Esophagus squamous epithelium (tissue), 4 donors: ENCODE results near the gene GJA10.
"Not testable (repeated sequence)": the region's sequence is repeated elsewhere in the genome, so short reads cannot be mapped to it uniquely, and the experiment has no call there.

Experiments
- POLR2A ChIP-seq, 4 donors: fragments of 450-650 bp; IDR thresholded peaks; one replicate each; pipeline ENCODE4 v1.6.1; 2017; ENCODE audit warnings: antibody characterized with exemption in 4 of 4, mild to moderate bottlenecking in 4 of 4, moderate library complexity in 3 of 4
- TF ChIP-seq, protein P1 (sequence below), 6 experiments: fragments of 450-650 bp in 4 of 6; fragments of 200-600 bp in 2 of 6; sonication (generic) in 2 of 6; IDR thresholded peaks; one replicate each; pipeline ENCODE4 v1.5.1; 2016 to 2019; ENCODE audit warnings: antibody characterized with exemption in 6 of 6, mild to moderate bottlenecking in 4 of 6, moderate library complexity in 4 of 6

DNA sequence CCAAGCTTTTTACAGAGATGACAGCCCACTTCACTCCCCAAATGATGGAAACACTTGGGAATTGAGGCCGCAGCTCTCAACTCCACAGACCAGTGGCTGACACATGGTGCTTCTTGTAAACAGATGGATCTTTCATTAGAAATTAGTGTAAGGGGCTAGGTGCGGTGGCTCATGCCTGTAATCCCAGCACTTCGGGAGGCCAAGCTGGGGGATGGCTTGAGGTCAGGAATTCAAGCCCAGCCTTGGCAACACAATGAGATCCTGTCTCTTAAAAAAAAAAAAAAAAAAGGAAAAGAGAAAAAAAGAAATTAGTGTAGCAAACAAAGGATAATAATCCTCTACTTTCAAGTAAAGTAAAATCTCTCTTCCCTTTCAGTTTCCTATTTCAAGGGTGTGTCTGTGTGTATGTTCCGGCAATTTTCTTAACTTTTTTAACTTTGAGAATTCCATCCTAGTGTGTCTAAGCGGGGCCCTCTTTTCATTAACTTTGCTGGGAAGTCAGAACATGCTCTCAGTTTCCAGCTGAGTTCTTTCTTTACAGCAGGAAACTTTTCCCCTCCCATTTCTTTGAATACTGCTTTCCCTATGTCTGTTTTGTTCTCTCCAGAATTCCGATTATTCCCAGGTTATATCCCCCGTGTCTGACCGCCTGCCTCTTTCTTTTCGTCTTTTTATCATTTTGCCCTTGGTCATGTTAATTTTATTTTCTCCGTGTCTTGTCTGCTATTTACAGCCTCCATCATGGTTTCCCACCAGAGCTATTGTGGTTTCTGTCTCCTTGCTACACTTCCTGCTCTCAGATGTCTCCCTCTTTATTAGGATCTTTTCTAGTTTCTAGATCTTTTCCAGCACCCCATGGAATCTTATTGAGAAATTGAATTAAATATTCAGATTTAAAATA, 16.0 kb downstream of the GJA10 start:
- TF ChIP-seq, protein P1, sequence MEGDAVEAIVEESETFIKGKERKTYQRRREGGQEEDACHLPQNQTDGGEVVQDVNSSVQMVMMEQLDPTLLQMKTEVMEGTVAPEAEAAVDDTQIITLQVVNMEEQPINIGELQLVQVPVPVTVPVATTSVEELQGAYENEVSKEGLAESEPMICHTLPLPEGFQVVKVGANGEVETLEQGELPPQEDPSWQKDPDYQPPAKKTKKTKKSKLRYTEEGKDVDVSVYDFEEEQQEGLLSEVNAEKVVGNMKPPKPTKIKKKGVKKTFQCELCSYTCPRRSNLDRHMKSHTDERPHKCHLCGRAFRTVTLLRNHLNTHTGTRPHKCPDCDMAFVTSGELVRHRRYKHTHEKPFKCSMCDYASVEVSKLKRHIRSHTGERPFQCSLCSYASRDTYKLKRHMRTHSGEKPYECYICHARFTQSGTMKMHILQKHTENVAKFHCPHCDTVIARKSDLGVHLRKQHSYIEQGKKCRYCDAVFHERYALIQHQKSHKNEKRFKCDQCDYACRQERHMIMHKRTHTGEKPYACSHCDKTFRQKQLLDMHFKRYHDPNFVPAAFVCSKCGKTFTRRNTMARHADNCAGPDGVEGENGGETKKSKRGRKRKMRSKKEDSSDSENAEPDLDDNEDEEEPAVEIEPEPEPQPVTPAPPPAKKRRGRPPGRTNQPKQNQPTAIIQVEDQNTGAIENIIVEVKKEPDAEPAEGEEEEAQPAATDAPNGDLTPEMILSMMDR (IDR thresholded peaks at IDR 0.05): not testable (repeated sequence)
- TF ChIP-seq POLR2A (IDR thresholded peaks at IDR 0.05): not testable (repeated sequence)
